ENCODE data around the gene TMEM205. TPM values are rescaled to one million over a fixed set of nuclear protein-coding genes. Genes with fewer than 3 reads are reported as not detected.
A peak's percentile ranks its signal among the peaks of the same experiment; 100 is the strongest.
"Not testable (repeated sequence)": the region's sequence is repeated elsewhere in the genome, so short reads cannot be mapped to it uniquely, and the experiment has no call there.

TMEM205 gene
- total RNA-seq, 2 donors from 2014 or later = 301 to 343 TPM

DNA sequence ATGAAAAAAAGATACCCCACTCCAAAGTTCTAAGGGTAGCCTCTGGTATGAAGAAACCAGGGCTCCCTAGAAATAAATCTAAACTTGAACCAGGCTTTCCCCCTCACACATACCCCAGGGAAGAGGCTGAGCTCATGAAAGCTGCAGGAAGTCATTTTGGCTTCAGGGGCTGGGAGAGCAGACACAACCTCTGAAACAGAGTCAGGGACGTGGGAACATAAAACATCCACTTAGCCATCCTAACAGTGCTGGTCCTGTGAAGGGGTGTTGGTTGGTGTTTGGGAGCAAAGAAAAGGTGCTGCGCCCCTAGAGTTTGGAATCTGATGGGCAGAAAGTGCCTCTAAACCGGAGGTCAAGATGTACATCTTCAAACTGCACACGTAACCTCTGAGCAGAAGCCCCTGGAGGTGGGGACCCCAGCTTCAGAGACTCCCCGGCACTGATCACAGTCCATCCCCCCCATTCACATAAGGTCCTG is 22.4 kb downstream of the TMEM205 start:
- H3K27ac ChIP-seq = peak overlapping the region; percentile 67 to 75
- no peaks in the 10 kb centered on the region for H3K27me3 ChIP-seq
- TF ChIP-seq, protein P1, sequence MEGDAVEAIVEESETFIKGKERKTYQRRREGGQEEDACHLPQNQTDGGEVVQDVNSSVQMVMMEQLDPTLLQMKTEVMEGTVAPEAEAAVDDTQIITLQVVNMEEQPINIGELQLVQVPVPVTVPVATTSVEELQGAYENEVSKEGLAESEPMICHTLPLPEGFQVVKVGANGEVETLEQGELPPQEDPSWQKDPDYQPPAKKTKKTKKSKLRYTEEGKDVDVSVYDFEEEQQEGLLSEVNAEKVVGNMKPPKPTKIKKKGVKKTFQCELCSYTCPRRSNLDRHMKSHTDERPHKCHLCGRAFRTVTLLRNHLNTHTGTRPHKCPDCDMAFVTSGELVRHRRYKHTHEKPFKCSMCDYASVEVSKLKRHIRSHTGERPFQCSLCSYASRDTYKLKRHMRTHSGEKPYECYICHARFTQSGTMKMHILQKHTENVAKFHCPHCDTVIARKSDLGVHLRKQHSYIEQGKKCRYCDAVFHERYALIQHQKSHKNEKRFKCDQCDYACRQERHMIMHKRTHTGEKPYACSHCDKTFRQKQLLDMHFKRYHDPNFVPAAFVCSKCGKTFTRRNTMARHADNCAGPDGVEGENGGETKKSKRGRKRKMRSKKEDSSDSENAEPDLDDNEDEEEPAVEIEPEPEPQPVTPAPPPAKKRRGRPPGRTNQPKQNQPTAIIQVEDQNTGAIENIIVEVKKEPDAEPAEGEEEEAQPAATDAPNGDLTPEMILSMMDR (IDR thresholded peaks at IDR 0.05) = no peak
- no peak for DNase-seq (ENCODE audit: low spot score)
- peaks cover 0 to 20% of the 10 kb centered on the region in 2 donors for H3K4me1 ChIP-seq
- H3K4me3 ChIP-seq = no peak overlapping the region
- no peaks in the 10 kb centered on the region for H3K9me3 ChIP-seq
- peaks cover 27% of the 10 kb centered on the region for H3K36me3 ChIP-seq

DNA sequence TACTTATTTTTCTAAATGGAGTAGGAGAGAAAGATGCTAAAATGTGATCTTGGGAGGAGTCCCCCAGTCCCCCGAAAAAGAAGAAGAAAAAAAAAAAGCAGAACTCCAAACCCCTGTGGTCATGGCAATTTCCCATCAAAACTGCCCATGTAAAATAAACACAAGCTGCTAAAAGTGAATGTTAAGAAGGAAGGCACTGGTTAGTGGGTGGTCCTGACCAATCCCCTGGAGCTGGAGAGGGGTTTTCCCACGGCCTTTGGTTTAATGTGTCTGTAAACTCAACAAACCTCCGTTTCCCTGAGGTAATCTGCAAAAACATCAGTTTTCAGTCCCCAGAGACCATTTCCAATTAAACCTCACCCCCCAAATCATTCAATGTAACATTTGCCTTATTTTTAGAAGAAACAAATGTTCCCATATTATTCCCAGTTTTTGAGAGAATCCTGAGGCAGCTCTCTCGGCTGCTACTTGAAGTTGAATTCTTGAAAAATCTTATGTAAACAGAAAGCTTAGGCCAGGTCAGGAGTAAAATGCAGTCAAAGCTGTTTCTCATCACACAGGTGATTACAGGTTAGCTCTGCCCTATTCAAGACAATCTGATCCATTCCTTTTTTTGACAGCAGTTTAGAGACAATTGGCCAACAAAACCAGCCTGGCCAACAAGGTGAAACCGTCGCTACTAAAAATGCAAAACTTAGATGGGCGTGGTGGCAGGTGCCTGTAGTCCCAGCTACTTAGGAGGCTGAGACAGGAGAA is 23.6 kb downstream of the TMEM205 start:
- peaks cover 15% of the 10 kb centered on the region for H3K36me3 ChIP-seq
- TF ChIP-seq, protein P1 (IDR thresholded peaks at IDR 0.05) = no peak
- no peaks in the 10 kb centered on the region for H3K27me3 ChIP-seq
- H3K27ac ChIP-seq = peak overlapping the region in 1 of 2 donors; percentile 67
- peaks cover 0 to 20% of the 10 kb centered on the region in 2 donors for H3K4me1 ChIP-seq
- no peak for DNase-seq (ENCODE audit: low spot score)
- no peaks in the 10 kb centered on the region for H3K9me3 ChIP-seq
- no peak overlapping the region for H3K4me3 ChIP-seq

DNA sequence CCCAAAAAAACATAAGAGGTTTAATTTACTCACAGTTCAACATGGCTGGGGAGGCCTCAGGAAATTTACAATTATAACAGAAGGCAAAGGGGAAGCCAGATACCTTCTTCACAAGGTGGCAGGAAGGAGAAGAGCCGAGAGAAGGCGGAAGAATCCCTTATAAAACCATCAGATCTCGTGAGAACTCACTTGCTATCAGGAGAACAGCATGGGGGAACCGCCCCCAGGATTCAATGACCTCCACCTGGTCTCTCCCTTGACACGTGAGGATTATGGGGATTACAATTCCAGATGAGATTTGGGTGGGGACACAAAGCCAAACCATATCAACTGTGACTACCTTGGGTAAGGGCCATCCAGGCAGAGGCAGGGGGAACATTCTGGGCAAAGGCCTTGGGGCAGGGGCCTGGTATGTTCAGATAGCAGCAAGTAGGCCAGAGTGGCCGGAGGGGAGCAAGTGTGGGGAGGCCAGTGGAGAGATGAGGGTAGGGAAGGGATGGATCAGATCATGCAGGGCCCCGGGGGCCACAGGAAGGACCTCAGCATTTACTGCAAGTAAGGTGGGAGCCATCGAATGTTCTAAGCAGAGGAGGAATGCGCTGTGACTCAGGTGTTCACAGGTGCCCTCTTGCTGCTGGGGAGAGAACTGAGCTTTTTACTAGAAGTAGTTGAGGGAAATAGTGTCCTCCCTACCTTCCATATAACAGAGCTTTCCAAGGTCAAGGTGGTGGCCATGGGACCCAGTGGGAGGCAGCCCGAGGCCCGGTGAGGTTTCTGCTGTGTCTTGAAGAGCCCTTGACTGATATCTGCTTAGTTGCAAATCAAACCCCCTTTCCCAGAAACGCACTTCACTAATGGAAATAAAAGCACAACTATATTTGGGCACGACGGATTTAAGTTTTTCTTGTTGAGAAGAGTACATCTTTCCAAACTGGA is 24.6 kb downstream of the TMEM205 start:
- Histone ChIP-seq H3K27ac (peak overlapping the region in 1 of 2 donors; percentile 9), H3K9me3 (no peaks in the 10 kb centered on the region), H3K36me3 (peaks cover 6% of the 10 kb centered on the region), H3K4me1 (peaks cover 0 to 20% of the 10 kb centered on the region in 2 donors), H3K4me3 (no peak overlapping the region), H3K27me3 (no peaks in the 10 kb centered on the region)
- TF ChIP-seq, protein P1 (IDR thresholded peaks at IDR 0.05) = no peak
- DNase-seq (ENCODE audit: low spot score) = no peak

DNA sequence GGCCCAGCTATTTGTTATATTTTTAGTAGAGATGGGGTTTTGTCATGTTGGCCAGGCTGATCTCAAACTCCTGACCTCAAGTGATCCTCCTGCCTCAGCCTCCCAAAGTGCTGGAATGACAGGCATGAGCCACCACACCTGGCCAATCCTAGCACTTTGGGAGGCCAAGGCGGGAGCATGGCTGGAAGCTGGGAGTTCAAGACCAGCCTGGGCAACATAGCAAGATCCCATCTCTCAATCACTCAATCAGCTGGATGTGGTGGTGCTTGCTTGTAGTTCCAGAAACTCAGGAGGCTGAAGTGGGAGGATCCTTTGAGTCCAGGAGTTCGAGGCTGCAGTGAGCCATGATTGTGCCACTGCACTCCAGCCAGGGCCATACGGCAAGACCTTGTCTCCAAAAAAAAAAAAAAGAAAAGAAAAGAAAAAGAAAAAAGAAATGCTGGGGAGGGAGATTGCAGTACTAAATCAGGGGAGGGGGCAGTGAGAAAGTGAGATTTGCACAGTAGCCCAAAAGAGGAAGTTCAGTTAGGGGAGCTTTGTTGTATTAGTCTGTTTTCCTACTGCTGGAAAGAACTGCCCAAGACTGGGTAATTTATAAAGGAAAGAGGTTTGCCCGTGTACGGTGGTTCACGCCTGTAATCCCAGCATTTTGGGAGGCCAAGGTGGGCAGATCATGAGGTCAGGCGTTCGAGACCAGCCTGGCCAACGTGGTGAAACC is 25.6 kb downstream of the TMEM205 start:
- H3K27ac ChIP-seq; DNase-seq (ENCODE audit: low spot score); H3K4me3 ChIP-seq; H3K9me3 ChIP-seq; H3K27me3 ChIP-seq; H3K36me3 ChIP-seq: not testable (repeated sequence)
- peaks cover 0 to 20% of the 10 kb centered on the region in 2 donors for H3K4me1 ChIP-seq

DNA sequence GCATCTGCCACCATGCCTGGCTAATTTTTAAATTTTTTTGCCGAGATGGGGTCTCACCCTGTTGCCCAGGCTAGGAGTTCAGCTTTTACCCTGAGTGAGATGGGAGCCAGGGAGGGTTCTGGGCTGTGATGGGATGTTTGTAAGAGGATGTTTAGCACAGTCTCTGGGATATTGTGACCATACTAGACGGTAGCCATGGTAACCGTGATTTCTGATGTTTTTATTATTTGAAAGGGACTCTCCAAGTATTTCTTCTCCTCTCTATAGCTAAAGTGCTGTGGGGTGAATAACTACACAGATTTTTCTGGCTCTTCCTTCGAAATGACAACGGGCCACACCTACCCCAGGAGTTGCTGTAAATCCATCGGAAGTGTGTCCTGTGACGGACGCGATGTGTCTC is 39.7 kb downstream of the TMEM205 start:
- no peak overlapping the region for H3K27ac ChIP-seq
- H3K4me3 ChIP-seq = no peak overlapping the region
- H3K9me3 ChIP-seq = no peaks in the 10 kb centered on the region
- H3K4me1 ChIP-seq = no peaks in the 10 kb centered on the region
- H3K36me3 ChIP-seq = no peaks in the 10 kb centered on the region
- TF ChIP-seq, protein P1 (IDR thresholded peaks at IDR 0.05) = no peak
- no peak for DNase-seq (ENCODE audit: low spot score)
- H3K27me3 ChIP-seq = no peaks in the 10 kb centered on the region
